KMS-11 (cell line): ENCODE measurements around the gene IER5.

Experiments used
- H2AFZ ChIP-seq: fragments of 200-600 bp; sonication (generic); 2 replicates; pipeline ENCODE4 v1.6.1; 2016; ENCODE audit warnings: antibody characterized with exemption, mixed run types, low read depth
- H3K27ac ChIP-seq: fragments of 200-600 bp; sonication (generic); 2 replicates; pipeline ENCODE4 v1.6.1; 2016; ENCODE audit warnings: mild to moderate bottlenecking, mixed run types
- H3K27me3 ChIP-seq: fragments of 200-600 bp; sonication (generic); 2 replicates; pipeline ENCODE4 v1.6.1; 2017; ENCODE audit warnings: mild to moderate bottlenecking, low read depth, mixed run types, moderate library complexity; ENCODE audit not compliant: insufficient read depth
- H3K36me3 ChIP-seq: fragments of 200-600 bp; sonication (generic); 2 replicates; pipeline ENCODE4 v1.6.1; 2017; ENCODE audit warnings: mild to moderate bottlenecking, mixed run types; ENCODE audit not compliant: insufficient read depth
- H3K4me1 ChIP-seq: fragments of 200-600 bp; sonication (generic); 2 replicates; pipeline ENCODE4 v1.6.1; 2016; ENCODE audit warnings: mild to moderate bottlenecking, low read depth, mixed run types; ENCODE audit not compliant: poor library complexity, severe bottlenecking
- H3K4me2 ChIP-seq: fragments of 200-600 bp; sonication (generic); 2 replicates; pipeline ENCODE4 v1.7.0; 2016; ENCODE audit warnings: mild to moderate bottlenecking, mixed run types
- H3K4me3 ChIP-seq: fragments of 200-600 bp; sonication (generic); IDR thresholded peaks from 2 replicates; pipeline ENCODE4 v1.6.1; 2017; ENCODE audit warnings: low read depth, low read length, mixed read lengths; ENCODE audit not compliant: insufficient read depth
- H3K79me2 ChIP-seq: fragments of 200-600 bp; sonication (generic); 2 replicates; pipeline ENCODE4 v1.6.1; 2016; ENCODE audit warnings: low read depth, mixed run types; ENCODE audit not compliant: insufficient read depth
- H3K9ac ChIP-seq: fragments of 200-600 bp; sonication (generic); 2 replicates; pipeline ENCODE4 v1.6.1; 2016; ENCODE audit warnings: mild to moderate bottlenecking, mixed run types
- H4K20me1 ChIP-seq: fragments of 200-600 bp; sonication (generic); 2 replicates; pipeline ENCODE4 v1.6.1; 2016; ENCODE audit warnings: mild to moderate bottlenecking, mixed run types; ENCODE audit not compliant: insufficient read depth
- TF ChIP-seq, protein P1 (sequence below): fragments of 200-600 bp; sonication (generic); conservative IDR thresholded peaks from 2 replicates; pipeline ENCODE4 v1.6.1; 2017; ENCODE audit warnings: low read depth, mild to moderate bottlenecking, antibody characterized with exemption, low read length, moderate library complexity, mixed read lengths

IER5 gene

DNA sequence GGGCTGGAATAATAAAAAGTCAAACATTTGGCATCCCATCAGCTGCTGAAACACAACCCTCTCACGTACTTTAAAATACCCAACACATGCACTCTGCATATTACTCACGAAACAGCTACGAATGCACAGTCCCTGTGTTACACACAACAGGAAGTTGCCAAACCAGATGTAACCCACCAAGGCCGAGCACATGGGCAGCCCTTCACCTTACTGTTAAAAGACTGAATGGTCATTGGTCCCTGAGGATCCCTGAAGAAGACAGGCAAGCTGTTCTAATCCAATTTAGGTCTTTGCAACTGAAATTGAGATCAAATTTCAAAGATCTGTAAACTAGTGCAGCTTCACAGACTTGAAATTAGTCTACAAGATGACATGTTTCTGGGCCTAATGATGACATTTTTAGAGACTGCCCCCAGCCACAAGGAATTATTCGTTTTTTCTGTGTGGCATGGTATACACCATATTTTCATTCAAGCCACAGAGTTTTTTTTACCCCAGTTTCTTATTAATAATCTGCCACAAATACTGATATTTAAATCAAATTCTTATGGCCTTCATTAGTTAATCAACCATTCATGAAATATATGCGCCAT, 25.6 kb upstream of the IER5 start:
- no peak overlapping the region for H2AFZ ChIP-seq
- H3K27ac ChIP-seq: no peak overlapping the region
- TF ChIP-seq, protein P1, sequence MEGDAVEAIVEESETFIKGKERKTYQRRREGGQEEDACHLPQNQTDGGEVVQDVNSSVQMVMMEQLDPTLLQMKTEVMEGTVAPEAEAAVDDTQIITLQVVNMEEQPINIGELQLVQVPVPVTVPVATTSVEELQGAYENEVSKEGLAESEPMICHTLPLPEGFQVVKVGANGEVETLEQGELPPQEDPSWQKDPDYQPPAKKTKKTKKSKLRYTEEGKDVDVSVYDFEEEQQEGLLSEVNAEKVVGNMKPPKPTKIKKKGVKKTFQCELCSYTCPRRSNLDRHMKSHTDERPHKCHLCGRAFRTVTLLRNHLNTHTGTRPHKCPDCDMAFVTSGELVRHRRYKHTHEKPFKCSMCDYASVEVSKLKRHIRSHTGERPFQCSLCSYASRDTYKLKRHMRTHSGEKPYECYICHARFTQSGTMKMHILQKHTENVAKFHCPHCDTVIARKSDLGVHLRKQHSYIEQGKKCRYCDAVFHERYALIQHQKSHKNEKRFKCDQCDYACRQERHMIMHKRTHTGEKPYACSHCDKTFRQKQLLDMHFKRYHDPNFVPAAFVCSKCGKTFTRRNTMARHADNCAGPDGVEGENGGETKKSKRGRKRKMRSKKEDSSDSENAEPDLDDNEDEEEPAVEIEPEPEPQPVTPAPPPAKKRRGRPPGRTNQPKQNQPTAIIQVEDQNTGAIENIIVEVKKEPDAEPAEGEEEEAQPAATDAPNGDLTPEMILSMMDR: no peak

DNA sequence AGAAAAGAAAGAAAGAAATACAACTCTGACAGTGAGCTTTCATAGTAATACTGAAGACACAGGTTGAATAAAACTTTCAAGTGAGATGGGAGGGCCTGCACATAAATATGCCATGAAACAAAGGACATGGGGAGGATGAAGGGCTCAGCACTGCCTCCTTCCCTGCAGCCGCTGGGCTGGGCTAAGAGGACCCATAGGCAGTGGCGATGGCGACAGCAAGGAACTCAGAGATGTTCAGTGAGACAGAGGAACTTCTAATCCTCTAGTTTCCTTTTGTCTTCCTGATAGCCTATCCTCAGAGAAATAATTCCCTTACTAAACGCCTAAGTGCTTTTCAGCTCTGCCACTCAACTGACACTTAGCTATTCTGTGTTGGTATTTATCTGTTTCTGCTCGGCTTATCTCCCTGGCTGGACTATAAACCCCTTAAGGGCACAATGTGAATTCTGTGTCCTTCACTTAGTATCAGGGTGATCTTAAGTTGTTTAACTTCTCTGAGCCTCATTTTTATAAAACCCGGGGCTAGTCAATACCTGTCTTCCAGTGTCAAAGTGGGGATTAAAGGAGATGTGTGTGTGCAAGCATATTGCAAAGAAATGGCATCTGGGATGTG, 24.4 kb upstream of the IER5 start:
- H3K36me3 ChIP-seq: no peaks in the 10 kb centered on the region
- H3K27me3 ChIP-seq: no peaks in the 10 kb centered on the region
- H3K4me1 ChIP-seq: peaks cover 3% of the 10 kb centered on the region
- no peaks in the 10 kb centered on the region for H3K79me2 ChIP-seq
- no peak overlapping the region for H2AFZ ChIP-seq
- TF ChIP-seq, protein P1: no peak
- H4K20me1 ChIP-seq: no peaks in the 10 kb centered on the region
- no peak overlapping the region for H3K9ac ChIP-seq
- H3K27ac ChIP-seq: no peak overlapping the region
- H3K4me3 ChIP-seq: no peak overlapping the region
- H3K4me2 ChIP-seq: no peak overlapping the region

More for the DNA sequence above, 25.6 kb upstream of the IER5 start:
- H3K9ac ChIP-seq: no peak overlapping the region
- H3K4me2 ChIP-seq: no peak overlapping the region
- H3K4me1 ChIP-seq: peaks cover 3% of the 10 kb centered on the region
- no peaks in the 10 kb centered on the region for H3K27me3 ChIP-seq
- H3K36me3 ChIP-seq: no peaks in the 10 kb centered on the region
- no peaks in the 10 kb centered on the region for H4K20me1 ChIP-seq
- H3K79me2 ChIP-seq: no peaks in the 10 kb centered on the region
- H3K4me3 ChIP-seq: no peak overlapping the region

DNA sequence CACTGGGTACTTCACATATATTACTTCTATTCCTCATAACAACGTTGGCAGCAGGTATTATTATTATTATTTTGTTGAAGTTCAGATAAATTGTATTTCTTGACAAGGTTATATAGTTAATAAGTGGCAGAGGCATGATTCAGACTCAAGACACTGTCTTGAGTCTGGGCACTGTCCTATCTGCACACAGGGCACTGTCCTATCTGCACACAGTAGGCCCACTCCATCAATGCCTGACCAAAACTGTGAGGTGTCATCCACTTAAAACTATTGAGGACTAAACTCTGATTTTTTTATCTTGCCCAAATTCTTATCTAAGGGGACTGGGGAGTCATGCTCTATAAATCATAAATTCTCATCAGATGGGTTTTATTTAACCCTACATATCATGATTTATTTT, 23.8 kb upstream of the IER5 start:
- H3K4me3 ChIP-seq: no peak overlapping the region
- no peak overlapping the region for H3K9ac ChIP-seq
- peaks cover 3% of the 10 kb centered on the region for H3K4me1 ChIP-seq
- no peaks in the 10 kb centered on the region for H3K36me3 ChIP-seq
- no peaks in the 10 kb centered on the region for H3K27me3 ChIP-seq
- no peaks in the 10 kb centered on the region for H3K79me2 ChIP-seq
- H2AFZ ChIP-seq: no peak overlapping the region
- H3K4me2 ChIP-seq: no peak overlapping the region
- TF ChIP-seq, protein P1: no peak
- no peaks in the 10 kb centered on the region for H4K20me1 ChIP-seq
- H3K27ac ChIP-seq: no peak overlapping the region

DNA sequence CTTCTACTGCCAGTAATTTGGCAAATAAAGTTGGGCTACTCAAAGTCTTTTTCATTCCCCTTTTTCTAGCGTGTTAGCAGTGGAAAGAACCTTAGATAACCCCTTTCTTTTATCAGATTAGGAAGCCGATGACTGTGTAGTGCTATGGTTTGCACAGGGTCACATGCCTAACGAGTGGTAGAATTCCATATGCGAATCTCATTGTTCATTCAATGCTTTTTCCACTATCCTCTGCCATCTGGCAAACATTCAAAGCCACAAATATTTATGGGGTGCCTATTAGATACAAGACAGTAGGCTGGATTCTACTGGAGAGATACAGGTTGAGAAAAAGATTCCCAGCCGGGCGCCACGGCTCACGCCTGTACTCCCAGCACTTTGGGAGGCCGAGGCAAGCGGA, 14.9 kb upstream of the IER5 start:
- Histone ChIP-seq H3K9ac (no peak overlapping the region), H4K20me1 (no peaks in the 10 kb centered on the region), H3K4me2 (no peak overlapping the region), H3K4me3 (no peak overlapping the region), H3K27me3 (no peaks in the 10 kb centered on the region), H2AFZ (no peak overlapping the region), H3K27ac (no peak overlapping the region), H3K36me3 (no peaks in the 10 kb centered on the region), H3K79me2 (no peaks in the 10 kb centered on the region), H3K4me1 (no peaks in the 10 kb centered on the region)
- TF ChIP-seq, protein P1: no peak
